OCI-M2 (cell line): ENCODE results near the gene DLAT.
"Not testable (repeated sequence)": the region's sequence is repeated elsewhere in the genome, so short reads cannot be mapped to it uniquely, and the experiment has no call there.

ENCODE experiments used
- DNase-seq: peaks from one replicate; lab custom pipeline; 2025; ENCODE audit not compliant: unreplicated experiment; lab: John Stamatoyannopoulos, UW

Gene DLAT

GRCh38 chr11:112048256-112048655 lies 23.0 kb downstream of the DLAT start:
- not testable (repeated sequence) for DNase-seq

- DNase-seq: no peak
Observed at GRCh38 chr11:112049777-112050176, 24.6 kb downstream of the DLAT start.

DNA sequence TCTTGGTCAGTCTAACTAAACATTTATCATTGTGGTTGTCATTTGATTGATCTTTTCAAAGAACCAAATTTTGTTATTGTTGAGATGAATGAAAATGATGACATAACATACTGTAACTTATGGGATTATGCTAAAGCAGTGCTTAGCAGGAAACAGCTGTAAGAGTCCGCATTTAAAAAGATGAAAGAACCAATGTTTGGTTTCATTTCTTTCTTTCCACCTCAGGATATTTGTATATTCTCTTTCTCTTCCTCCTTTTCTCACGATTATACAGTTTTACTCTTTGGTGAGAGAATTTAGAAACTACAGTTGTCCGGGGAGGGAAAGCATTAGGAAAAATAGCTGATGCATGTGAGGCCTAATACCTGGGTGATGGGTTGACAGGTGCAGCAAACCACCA lies 25.5 kb downstream of the DLAT start:
- no peak for DNase-seq

DNA sequence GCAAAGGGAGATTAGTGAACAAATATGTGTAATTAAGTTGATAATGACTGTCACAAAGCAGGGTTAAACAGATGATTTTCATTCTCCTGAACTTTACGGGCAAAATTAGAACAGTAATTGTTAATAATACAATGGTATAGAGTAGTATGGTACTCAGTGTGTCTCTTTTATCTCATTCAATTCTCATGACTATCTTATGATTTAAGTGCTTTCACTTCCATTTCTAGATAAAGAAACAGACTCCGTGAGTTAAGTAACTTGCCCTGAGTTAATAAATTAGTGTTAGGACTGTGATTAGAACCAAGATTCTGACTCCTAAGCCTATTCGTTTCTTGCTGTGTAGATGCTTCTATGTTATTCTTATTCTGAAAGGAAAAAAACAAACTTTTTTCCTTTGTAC lies 26.6 kb downstream of the DLAT start:
- DNase-seq: no peak

- DNase-seq: no peak
Observed at GRCh38 chr11:112057170-112057569, 32.0 kb downstream of the DLAT start.

GRCh38 chr11:112058103-112058502 lies 32.9 kb downstream of the DLAT start:
- no peak for DNase-seq

- DNase-seq: no peak
Observed at GRCh38 chr11:112062923-112063322, 37.7 kb downstream of the DLAT start.

DNA sequence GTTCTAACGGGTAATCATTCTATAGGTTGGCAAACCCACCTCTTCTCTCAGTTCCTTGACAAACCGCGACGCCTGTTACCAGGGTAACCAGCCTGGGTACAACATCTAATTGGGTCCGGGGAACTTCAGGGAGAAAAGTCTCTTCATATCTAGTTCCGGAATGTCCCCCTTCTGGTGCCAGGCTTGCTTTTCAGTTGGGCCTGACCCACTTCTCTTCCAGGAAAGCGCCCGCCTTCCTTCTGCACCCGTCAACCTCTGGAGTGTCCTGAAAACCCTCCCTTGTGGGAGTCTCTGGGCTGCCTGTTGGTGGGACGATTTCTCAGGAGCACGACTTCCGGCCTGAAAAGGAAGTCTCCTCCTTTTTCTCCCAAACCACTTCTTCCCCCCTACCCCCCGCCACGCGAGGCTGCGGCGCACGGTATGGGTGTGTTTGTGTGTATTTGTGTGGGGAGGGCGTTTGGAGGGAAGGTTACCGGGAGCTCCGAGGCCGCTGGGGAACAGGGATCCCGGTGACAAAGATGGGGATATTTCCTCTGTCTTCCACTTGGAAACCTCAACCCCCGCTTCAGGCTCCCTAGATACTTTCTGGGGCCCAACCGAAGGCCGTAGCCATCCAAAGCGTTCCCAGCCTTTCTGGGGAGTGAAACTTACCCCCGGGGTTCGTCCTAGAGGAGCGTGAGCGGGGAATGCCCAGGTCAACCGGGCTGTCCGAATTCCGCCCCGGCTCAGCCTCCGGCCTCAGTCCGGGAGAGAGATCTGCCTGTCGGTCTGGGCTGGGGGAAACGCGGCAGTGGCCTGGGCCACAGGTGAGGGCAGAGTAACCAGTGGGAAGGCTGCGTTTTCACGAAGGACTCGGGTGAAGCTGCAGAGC lies 49.0 kb downstream of the DLAT start, which contains the start of the genes NKAPD1 and PIH1D2:
NKAPD1 (plus strand) TSS at position 359 of the 871 bp plus-strand sequence. CDS start 1,276 bp downstream, outside the sequence.
PIH1D2 (minus strand) TSS at position 77 of the 871 bp plus-strand sequence. CDS start 843 bp downstream, outside the sequence.
- DNase-seq: peak; percentile 42

DNA sequence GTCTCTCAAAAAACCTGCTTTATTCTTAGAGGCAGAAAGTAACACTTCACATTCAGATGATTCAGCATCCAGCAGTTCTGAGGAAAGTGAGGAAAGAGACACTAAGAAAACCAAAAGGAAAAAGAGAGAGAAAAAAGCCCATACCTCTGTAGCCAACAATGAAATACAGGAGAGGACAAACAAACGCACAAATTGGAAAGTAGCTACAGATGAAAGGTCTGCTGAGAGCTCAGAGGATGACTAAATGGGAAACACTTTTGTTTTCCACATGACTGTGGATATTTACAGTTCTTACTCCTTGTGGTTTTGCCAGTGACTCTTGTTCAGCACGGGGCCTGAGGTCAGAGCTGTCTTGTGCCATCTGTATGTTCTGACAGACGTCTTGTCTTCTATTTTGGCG lies 57.5 kb downstream of the DLAT start:
- no peak for DNase-seq

DNA sequence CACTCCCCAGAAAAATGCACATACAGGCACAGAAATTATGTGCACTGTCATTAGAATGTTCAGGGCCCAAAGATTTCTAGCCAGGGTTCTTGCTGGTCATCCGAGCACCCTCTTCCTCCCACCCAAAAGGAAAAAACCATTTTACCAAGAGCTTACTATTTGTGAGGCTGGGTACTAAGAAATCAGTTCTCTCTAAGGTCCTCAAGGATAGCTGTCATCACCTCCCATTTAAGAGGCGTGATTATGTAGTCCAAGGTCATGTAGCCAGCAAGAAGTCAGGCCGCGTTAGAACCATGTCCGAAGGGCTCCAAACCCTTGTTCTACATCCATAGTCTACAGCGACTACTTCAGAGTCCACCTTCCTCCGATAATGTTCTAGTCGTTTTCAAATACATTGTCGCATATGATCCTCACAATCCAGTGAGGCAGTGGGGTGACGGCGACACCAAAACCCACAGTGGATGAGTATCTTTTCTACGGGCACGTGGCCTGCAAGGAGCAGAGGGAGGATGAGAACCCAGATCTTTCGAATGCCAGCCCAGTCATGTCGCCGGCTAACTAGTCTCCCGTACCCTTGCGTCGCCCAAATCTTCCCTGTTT lies 60.7 kb downstream of the DLAT start:
- DNase-seq: peak; percentile 28

GRCh38 chr11:112086422-112087191 lies 61.4 kb downstream of the DLAT start, which contains the start of the genes SDHD and TIMM8B:
Gene SDHD (plus strand): TSS chr11:112086873. CDS start chr11:112086908, 35 bp downstream.
Gene TIMM8B (minus strand): TSS chr11:112086756. CDS start chr11:112086723, 33 bp downstream.
- peak; percentile 25 for DNase-seq

GRCh38 chr11:112087212-112087611 lies 62.0 kb downstream of the DLAT start:
- no peak for DNase-seq

GRCh38 chr11:112095302-112095701 lies 70.1 kb downstream of the DLAT start:
- DNase-seq: not testable (repeated sequence)

DNA sequence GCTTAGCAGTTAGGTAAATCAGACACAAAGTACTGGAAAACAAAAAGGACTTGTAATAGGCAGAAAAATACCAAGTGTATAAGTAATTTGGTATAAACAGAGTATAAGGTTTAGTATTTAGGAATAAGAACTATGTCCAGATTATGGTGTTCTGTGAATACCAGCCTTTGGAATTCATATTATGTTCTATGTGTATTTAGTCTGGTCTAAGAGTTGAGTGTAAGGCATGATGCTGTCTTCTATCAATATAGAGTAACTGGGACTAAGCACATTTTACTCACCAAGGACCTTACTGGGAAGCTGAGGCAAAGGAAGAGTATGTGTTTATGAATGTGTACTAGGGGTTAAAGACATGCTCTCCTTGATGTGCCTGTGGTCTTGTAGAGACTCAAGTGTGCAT lies 71.0 kb downstream of the DLAT start:
- no peak for DNase-seq

GRCh38 chr11:112097734-112098528 lies 72.7 kb downstream of the DLAT start:
- no peak for DNase-seq

GRCh38 chr11:112100462-112100861 lies 75.3 kb downstream of the DLAT start:
- DNase-seq: no peak

DNA sequence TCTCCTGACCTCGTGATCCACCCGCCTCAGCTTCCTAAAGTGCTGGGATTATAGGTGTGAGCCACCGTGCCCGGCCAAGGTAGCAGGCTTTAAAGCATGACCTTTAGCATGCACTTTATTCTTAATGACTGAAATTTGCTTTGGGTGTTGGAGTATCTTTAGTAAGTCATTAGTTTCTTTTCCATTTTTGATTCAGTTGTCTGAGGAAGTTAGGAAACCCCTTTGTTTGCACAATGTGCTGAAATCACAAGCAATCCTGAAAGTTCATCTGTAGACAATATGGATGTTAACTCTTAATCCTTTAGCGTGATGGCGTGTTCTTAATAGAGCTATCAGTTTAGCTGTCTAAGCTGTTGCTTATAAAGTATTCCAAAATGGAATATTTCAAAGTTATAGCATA lies 78.2 kb downstream of the DLAT start:
- no peak for DNase-seq

- DNase-seq: no peak
Observed at GRCh38 chr11:112106070-112106469, 80.9 kb downstream of the DLAT start.
